Naive B cell (primary cell): ENCODE data around the gene FAM156A. TPM values are rescaled to one million over a fixed set of nuclear protein-coding genes. Genes with fewer than 3 reads are reported as not detected.
"Not testable (repeated sequence)": the region's sequence is repeated elsewhere in the genome, so short reads cannot be mapped to it uniquely, and the experiment has no call there.

Source experiments
- ATAC-seq, 2 donors: fragments of 150-1000 bp; cut with Tn5 transposase; 2 replicates each; pipeline ENCODE4 v1.10.0; 2021; ENCODE audit warnings: low read depth in 2 of 2, mild to moderate bottlenecking in 2 of 2, moderate library complexity in 2 of 2
- DNase-seq: peaks from one replicate; pipeline ENCODE4 v3.0.0; 2022
- H3K27ac Mint-ChIP-seq, 6 donors: one replicate each; pipeline ENCODE4 v1.8.0; 2020 to 2022; ENCODE audit warnings: mild to moderate bottlenecking in 6 of 6, mixed read lengths in 6 of 6, moderate library complexity in 5 of 6, inconsistent platforms in 2 of 6
- H3K27me3 Mint-ChIP-seq, 3 donors: one replicate each; pipeline ENCODE4 v1.8.0; 2021 to 2022; ENCODE audit warnings: mixed read lengths in 3 of 3, mild to moderate bottlenecking in 1 of 3
- H3K36me3 Mint-ChIP-seq, 2 donors: one replicate each; pipeline ENCODE4 v1.8.0; 2020 to 2022; ENCODE audit warnings: mixed read lengths in 2 of 2, inconsistent platforms in 1 of 2, mild to moderate bottlenecking in 1 of 2
- H3K4me1 Mint-ChIP-seq, 3 donors: one replicate each; pipeline ENCODE4 v1.8.0; 2020 to 2022; ENCODE audit warnings: mixed read lengths in 3 of 3, inconsistent platforms in 1 of 3, mild to moderate bottlenecking in 1 of 3, moderate library complexity in 1 of 3
- H3K4me3 Mint-ChIP-seq, 8 donors: one replicate each; pipeline ENCODE4 v1.8.0; 2020 to 2022; ENCODE audit warnings: mild to moderate bottlenecking in 8 of 8, mixed read lengths in 8 of 8, moderate library complexity in 8 of 8, inconsistent platforms in 2 of 8
- H3K9me3 Mint-ChIP-seq, 7 donors: one replicate each; pipeline ENCODE4 v1.8.0; 2020 to 2022; ENCODE audit warnings: mixed read lengths in 7 of 7, mild to moderate bottlenecking in 5 of 7, inconsistent platforms in 2 of 7, moderate library complexity in 1 of 7
- polyA plus RNA-seq, 6 donors: library from polyadenylated mRNA; unstranded; fragments of 300-500 nt; fragmentation: Illumina TruSeq; gene quantifications; one replicate each; pipeline ENCODE4 v1.2.3, GENCODE V29; 2021; ENCODE audit warnings: low read depth in 6 of 6

Gene FAM156A
- polyA plus RNA-seq, 6 donors from 2014 or later: 2.2 to 11.1 (median 4.7) TPM

DNA sequence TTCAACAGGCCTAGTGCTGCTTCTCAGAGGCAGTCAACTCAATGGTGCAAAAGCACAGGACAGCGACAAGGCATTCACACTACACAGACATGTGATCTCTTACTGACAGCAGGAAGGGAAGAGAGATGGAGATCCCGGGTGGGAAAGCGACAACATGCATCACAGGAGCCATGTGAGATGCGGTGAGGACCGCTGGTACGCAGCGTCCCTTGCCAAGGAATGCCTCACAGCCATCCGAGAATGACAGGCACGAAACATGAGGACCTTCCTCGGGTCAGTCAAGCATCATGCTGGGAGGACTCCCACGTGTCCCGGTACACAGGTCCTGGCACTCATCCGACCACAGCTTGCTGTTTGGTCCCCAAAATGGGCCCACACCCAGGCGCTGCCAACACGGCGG lies 10.8 kb downstream of the FAM156A start:
- not testable (repeated sequence) for H3K9me3 Mint-ChIP-seq, H3K4me1 Mint-ChIP-seq, H3K27ac Mint-ChIP-seq, H3K36me3 Mint-ChIP-seq, ATAC-seq, H3K27me3 Mint-ChIP-seq, DNase-seq, H3K4me3 Mint-ChIP-seq

DNA sequence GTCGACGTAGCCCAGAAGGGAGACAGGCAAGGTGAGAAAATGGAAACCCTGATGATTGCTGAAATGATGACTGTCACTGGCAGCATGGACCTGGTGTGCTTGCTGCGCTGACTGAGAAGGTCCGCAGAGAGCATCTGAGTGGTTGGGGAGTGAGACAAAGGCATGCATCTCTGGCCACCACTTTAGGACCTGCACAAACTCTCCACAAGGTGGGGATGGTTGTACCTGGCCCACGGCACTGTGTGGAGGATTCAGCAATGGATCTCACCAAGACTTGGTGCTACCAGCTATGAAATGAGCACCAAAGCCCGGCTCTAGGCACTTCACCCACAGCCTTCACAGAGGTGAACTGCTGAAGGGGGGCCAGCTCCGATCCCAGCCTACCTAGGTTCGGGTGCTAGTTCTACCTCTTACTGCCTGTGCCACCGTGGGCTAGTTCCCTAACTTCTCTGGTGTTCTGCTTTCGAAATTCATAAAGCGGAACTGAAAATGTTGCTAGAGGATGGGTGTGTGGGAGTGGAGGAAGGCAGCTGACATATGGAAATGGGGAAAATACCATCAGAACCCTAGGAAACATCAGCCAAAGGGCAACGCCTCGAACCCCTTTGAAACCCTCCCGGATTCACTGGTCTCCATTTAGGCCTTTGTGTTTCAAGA lies 12.4 kb downstream of the FAM156A start:
- not testable (repeated sequence) for H3K4me1 Mint-ChIP-seq, H3K4me3 Mint-ChIP-seq, H3K27me3 Mint-ChIP-seq, H3K36me3 Mint-ChIP-seq, ATAC-seq, DNase-seq, H3K9me3 Mint-ChIP-seq, H3K27ac Mint-ChIP-seq

DNA sequence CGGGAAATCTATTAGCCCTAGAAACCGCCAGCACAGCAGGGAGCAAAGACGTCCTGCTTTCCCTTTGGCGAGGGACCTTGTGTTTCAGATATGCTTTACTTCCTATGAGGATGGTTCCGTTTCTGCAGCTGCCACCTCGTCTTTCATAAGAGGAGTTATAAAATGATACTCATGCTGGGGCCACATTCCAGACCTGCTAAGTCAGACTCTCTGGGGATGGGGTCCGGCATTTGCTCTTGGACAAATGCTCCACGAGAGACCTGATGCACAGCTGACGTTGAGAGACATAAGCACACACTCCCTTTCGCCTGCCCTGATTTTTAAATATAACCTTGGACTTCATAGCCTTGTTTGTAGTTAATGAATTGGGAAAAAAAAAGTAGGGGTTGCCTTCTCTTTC lies 16.6 kb downstream of the FAM156A start:
- H3K27ac Mint-ChIP-seq, DNase-seq, H3K36me3 Mint-ChIP-seq, H3K27me3 Mint-ChIP-seq, H3K4me3 Mint-ChIP-seq, ATAC-seq, H3K4me1 Mint-ChIP-seq, H3K9me3 Mint-ChIP-seq: not testable (repeated sequence)

DNA sequence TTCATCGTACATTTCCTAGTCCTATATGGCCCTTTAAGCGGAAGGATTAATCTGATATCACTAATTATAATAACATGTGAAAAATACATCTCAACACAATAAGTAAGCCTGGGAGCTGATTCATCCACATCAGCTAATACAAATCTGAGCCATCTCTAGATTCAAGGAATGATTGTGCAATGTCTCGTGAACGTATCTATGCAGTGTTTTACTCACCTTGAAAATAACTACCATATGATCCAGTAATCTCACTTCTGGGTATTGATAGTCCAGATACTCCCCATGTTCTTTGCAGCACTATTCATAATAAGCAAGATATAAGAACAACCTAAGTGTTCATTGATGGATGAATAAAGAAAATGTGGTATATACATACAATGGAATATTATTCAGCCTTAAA lies 17.6 kb downstream of the FAM156A start:
- not testable (repeated sequence) for H3K27me3 Mint-ChIP-seq, H3K9me3 Mint-ChIP-seq, H3K4me3 Mint-ChIP-seq, ATAC-seq, DNase-seq, H3K4me1 Mint-ChIP-seq, H3K27ac Mint-ChIP-seq, H3K36me3 Mint-ChIP-seq

DNA sequence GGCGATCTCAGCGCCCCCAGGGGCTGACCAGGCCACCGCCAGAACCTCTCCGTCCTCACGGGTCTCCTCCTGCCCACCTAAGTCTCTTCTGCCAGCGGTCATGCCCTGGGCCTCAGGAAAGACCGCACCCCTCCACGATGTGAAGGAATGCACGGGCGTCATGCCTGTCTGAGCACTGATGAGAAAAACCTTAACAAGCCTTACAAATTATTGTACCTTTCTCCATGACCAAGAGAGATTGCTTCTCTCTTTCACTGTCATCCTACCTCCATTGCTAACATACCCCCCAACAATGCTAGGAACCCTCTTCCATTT lies 22.9 kb downstream of the FAM156A start:
- Mint-ChIP-seq H3K27ac (peak overlapping the region; percentile 99 to 100 (median 99)), H3K4me1 (peaks cover 10 to 14% (median 14%) of the 10 kb centered on the region in 3 donors), H3K4me3 (peak overlapping the region; percentile 93 to 99 (median 97))
- H3K36me3 Mint-ChIP-seq, H3K9me3 Mint-ChIP-seq, DNase-seq, H3K27me3 Mint-ChIP-seq: not testable (repeated sequence)
- ATAC-seq: peak in 1 of 2 donors; percentile 1

DNA sequence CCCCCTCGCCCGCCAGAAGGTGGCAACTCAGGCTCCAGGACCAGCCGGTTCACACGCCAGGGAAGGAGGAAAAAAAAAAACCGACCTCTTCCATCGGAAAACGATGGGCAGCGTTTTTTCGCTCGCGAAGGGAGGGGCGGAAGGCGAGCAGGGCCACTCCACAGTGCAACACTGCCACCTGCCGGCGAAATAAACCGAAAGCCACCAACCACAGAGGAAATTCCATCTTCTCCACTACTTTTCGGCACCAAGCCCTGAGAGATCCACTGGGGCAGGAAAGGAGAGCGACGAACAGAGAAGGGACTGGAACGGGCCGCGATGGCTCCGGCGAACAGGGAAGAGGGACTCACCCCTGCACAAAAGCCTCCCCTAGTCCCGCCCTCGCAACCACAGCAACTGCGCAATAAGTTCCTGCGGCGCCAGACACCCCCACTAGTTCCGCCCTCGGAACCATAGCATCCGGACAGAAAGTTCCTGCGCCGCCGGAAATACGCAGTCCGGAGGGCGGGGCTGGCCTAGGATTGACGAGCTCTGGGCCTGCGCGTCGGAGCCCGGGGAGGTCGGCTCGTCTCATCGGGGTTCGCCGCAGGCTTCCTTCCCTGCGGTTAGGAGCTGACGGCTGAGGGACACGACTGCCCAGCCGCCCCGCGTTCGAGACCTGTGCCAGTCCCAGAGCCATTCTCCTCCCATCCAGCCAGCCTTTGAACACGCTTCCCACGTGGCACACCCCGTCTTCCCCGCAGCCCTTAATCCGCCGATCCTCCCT lies 23.4 kb downstream of the FAM156A start:
- Mint-ChIP-seq H3K9me3 (peaks cover 0 to 8% (median 0%) of the 10 kb centered on the region in 7 donors), H3K27me3 (no peaks in the 10 kb centered on the region)

DNA sequence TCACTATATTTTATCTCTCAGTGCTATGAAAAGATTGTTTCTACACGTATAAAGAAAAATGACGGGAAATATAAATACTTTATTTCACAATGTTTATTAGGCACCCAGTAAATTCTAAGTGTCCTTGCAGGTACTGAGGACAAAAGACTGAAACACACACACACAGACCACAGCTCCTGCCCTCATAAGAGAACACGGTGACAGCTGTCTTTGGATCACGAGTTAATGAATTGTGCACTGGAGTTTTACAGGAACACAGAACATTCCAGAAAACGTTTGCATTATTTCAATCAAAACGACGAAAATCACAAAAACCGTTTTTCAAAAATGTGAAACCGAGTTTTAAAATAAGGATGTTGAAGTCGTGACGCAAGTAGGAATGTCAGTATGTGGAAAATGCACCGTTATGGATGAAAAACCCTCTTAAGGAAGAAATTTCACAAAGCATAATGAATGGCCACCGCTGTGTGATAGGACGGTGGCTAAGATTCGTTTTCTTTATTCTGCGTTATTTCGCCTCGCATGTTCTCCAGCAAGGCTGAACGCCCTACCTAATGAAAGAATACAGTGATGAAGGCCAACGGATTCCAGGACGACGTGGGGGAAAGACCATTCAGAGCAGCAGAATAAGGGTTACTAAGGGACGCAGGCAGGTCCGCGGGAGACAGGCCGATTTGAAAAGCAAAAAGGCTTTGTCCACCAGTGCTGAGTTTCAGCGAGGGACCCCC lies 24.2 kb downstream of the FAM156A start:
- Mint-ChIP-seq H3K27ac (peak overlapping the region; percentile 99 to 100 (median 99)), H3K27me3 (no peaks in the 10 kb centered on the region), H3K4me1 (peaks cover 10 to 14% (median 14%) of the 10 kb centered on the region in 3 donors), H3K9me3 (peaks cover 0 to 8% (median 0%) of the 10 kb centered on the region in 7 donors), H3K4me3 (peak overlapping the region; percentile 93 to 99 (median 97)), H3K36me3 (no peaks in the 10 kb centered on the region)
- DNase-seq: no peak
- ATAC-seq: peak; percentile 7 to 19

More for the DNA sequence above, 23.4 kb downstream of the FAM156A start:
- ATAC-seq (peak; percentile 92), DNase-seq (peak; percentile 94)
- Mint-ChIP-seq H3K4me1 (peaks cover 10 to 14% (median 14%) of the 10 kb centered on the region in 3 donors), H3K36me3 (no peaks in the 10 kb centered on the region), H3K4me3 (peak overlapping the region; percentile 93 to 99 (median 97)), H3K27ac (peak overlapping the region; percentile 99 to 100 (median 99))

DNA sequence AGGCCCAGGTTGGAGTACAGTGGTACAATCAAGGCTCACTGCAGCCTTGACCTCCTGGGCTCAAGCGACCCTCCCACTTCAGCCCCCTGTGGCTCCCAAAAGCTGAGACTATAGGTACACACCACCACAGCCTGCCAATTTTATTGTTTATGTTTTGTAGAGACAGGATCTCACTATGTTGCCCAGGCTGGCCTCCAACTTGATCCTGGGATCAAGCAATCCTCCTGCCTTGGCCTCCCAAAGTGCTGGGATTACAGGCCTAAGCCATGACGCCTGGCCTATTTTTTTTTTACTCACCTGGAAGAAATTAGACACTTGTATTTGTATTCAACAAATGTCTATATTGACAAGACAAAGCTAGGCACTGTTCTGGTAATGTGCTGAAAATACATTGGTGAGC lies 25.1 kb downstream of the FAM156A start:
- Mint-ChIP-seq H3K4me3 (peak overlapping the region in 4 of 8 donors; percentile 15 to 93 (median 58)), H3K27ac (peak overlapping the region in 1 of 6 donors; percentile 56)

DNA sequence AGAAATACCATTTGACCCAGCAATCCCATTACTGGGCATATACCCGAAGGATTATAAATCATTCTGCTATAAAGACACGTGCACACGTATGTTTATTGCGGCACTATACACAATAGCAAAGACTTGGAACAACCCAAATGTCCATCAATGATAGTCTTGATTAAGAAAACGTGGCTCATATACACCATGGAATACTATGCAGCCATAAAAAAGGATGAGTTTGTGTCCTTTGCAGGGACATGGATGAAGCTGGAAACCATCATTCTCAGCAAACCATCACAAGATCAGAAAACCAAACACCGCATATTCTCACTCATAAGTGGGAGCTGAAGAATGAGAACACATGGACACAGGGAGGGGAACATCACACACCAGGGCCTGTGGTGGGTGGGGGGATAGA lies 28.1 kb downstream of the FAM156A start:
- H3K9me3 Mint-ChIP-seq, H3K27ac Mint-ChIP-seq, DNase-seq, ATAC-seq, H3K4me3 Mint-ChIP-seq, H3K36me3 Mint-ChIP-seq, H3K27me3 Mint-ChIP-seq: not testable (repeated sequence)
- peaks cover 10 to 12% (median 11%) of the 10 kb centered on the region in 3 donors for H3K4me1 Mint-ChIP-seq

More for the DNA sequence above, 25.1 kb downstream of the FAM156A start:
- no peaks in the 10 kb centered on the region for H3K36me3 Mint-ChIP-seq
- ATAC-seq (no peak), DNase-seq (no peak)
- H3K4me1 Mint-ChIP-seq: peaks cover 10 to 14% (median 14%) of the 10 kb centered on the region in 3 donors
- no peaks in the 10 kb centered on the region for H3K27me3 Mint-ChIP-seq
- H3K9me3 Mint-ChIP-seq: peaks cover 0 to 8% (median 0%) of the 10 kb centered on the region in 7 donors

DNA sequence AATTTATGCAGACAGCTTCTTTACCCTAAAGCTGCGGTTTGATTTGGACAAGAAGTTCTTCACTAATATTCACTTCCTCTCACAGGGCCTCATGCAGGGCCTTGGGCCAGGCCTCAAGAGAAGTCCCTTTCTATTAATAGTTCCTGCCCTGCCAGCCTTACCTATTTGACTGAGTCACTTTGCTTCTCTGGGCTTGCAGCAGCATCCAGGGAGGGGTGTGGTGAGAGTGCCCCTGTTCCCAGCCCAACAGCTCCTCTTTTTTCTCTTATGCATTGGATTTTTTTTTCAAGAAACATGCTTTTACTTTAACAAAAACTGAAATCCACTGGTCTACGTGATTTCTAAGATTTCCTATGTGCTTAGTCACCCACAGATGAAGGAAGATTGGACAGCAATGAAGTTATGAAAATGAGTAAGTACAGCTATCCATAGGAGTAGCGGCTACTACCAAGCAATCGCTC lies 34.5 kb downstream of the FAM156A start:
- Mint-ChIP-seq H3K9me3 (peaks cover 0 to 3% (median 0%) of the 10 kb centered on the region in 7 donors), H3K27ac (peak overlapping the region; percentile 71 to 92 (median 84)), H3K4me3 (peak overlapping the region in 7 of 8 donors; percentile 37 to 79 (median 59)), H3K4me1 (peaks cover 17 to 47% (median 23%) of the 10 kb centered on the region in 3 donors), H3K27me3 (no peaks in the 10 kb centered on the region), H3K36me3 (no peaks in the 10 kb centered on the region)
- DNase-seq: peak; percentile 41
- ATAC-seq: peak; percentile 13 to 22

DNA sequence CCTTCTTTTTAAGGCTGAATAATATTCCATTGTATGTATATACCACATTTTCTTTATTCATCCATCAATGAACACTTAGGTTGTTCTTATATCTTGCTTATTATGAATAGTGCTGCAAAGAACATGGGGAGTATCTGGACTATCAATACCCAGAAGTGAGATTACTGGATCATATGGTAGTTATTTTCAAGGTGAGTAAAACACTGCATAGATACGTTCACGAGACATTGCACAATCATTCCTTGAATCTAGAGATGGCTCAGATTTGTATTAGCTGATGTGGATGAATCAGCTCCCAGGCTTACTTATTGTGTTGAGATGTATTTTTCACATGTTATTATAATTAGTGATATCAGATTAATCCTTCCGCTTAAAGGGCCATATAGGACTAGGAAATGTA lies 43.6 kb downstream of the FAM156A start:
- H3K36me3 Mint-ChIP-seq, ATAC-seq, H3K27me3 Mint-ChIP-seq, H3K27ac Mint-ChIP-seq, H3K4me1 Mint-ChIP-seq, DNase-seq, H3K4me3 Mint-ChIP-seq, H3K9me3 Mint-ChIP-seq: not testable (repeated sequence)

DNA sequence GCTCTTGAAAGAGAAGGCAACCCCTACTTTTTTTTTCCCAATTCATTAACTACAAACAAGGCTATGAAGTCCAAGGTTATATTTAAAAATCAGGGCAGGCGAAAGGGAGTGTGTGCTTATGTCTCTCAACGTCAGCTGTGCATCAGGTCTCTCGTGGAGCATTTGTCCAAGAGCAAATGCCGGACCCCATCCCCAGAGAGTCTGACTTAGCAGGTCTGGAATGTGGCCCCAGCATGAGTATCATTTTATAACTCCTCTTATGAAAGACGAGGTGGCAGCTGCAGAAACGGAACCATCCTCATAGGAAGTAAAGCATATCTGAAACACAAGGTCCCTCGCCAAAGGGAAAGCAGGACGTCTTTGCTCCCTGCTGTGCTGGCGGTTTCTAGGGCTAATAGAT lies 44.6 kb downstream of the FAM156A start:
- H3K4me1 Mint-ChIP-seq, H3K4me3 Mint-ChIP-seq, H3K9me3 Mint-ChIP-seq, H3K27me3 Mint-ChIP-seq, H3K36me3 Mint-ChIP-seq, ATAC-seq, H3K27ac Mint-ChIP-seq, DNase-seq: not testable (repeated sequence)

DNA sequence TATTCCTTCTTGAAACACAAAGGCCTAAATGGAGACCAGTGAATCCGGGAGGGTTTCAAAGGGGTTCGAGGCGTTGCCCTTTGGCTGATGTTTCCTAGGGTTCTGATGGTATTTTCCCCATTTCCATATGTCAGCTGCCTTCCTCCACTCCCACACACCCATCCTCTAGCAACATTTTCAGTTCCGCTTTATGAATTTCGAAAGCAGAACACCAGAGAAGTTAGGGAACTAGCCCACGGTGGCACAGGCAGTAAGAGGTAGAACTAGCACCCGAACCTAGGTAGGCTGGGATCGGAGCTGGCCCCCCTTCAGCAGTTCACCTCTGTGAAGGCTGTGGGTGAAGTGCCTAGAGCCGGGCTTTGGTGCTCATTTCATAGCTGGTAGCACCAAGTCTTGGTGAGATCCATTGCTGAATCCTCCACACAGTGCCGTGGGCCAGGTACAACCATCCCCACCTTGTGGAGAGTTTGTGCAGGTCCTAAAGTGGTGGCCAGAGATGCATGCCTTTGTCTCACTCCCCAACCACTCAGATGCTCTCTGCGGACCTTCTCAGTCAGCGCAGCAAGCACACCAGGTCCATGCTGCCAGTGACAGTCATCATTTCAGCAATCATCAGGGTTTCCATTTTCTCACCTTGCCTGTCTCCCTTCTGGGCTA lies 48.9 kb downstream of the FAM156A start:
- H3K9me3 Mint-ChIP-seq, H3K27me3 Mint-ChIP-seq, H3K36me3 Mint-ChIP-seq, H3K4me1 Mint-ChIP-seq, H3K27ac Mint-ChIP-seq, DNase-seq, ATAC-seq, H3K4me3 Mint-ChIP-seq: not testable (repeated sequence)
